Stimulated activated CD4-positive, alpha-beta T cell treated with anti-CD3 and anti-CD28 coated beads, Interleukin-15, amount 100 ng/mL, for 24 hours (primary cell): ENCODE results near the gene CHP2.
"Not testable (repeated sequence)": the region's sequence is repeated elsewhere in the genome, so short reads cannot be mapped to it uniquely, and the experiment has no call there.

Source experiments
- DNase-seq: peaks from one replicate; pipeline ENCODE4 v3.0.0-alpha.2; 2020

The CHP2 gene

GRCh38 chr16:23754594-23755483 lies at the start of gene CHP2:
CHP2 (plus strand) TSS chr16:23755026; CDS start chr16:23755050, 24 bp downstream.
- peak; percentile 14 for DNase-seq

DNA sequence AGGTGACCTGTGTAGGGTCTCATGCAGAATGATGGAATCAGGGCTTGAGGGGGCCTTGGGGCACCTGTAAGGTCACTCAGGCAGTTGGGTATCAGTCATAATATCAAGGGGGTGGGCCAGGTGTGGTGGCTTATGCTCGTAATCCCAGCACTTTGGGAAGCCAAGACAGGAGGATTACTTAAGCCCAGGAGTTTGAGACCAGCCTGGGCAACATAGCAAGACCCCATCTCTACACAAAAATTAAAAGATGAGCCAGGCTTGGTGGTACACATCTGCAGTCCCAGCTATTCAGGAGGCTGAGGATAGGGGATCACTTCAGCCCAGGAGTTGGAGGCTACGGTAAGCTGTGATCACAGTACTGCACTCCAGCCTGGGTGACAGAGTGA lies 49.3 kb upstream of the CHP2 start:
- DNase-seq = no peak

DNA sequence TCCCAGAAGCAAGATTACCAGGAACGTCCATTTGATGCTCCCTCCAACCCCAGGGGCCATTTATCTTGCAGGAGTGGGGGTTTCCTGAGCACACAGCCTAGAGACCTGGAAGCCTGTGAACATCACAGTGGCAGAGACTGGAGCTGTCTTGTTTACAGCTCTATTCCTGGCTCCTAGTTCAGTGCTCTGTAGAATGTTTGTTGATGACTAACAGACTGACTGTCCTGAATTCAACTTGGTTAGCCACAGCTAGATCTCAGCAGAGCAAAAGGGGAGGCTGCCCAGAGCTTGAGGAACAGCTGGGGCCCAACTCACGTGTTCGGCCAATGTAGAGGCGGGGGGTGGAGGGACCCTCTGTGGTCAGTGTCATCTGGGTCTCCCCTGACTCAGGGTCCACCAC lies 48.4 kb upstream of the CHP2 start:
- DNase-seq = no peak

DNA sequence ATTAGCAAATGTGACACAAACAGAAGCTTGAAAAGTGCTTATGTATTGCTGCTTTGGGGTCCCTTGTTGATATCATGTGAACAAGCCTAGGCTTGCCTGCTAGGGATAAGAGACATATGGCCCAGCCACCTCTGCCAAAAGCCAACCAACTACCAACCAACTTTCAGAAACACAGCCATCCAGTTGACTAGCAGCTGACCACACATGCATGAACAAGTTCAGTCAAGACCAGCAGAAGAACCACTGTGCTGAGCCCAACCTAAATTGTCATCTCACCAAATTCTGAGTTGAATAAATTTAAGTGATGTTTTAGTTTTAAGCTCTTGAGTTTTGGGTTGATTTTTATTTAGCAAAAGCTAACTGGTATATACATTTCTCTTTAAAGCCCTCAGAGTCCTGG lies 45.3 kb upstream of the CHP2 start:
- no peak for DNase-seq

DNA sequence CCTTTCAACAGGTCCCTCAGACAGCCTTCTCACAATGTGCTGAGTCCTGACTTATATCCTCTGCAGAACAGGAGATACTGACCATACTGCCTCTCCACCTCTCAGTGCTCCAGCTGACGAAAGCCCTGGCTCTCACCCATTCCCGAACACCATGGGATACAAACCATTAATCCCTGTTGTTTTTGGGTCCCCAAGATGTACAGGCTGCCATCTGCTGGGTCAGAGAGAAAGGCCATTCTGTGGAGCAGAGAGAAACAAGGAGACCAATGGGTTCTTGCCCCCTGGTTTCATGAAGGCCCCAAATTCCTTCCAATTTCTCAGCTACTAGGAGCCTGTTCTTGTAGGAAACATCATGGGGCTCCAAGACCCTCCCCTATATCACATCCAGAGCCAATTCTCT lies 44.8 kb upstream of the CHP2 start:
- DNase-seq = no peak

- DNase-seq = no peak
Measured at GRCh38 chr16:23710504-23710903, 44.3 kb upstream of the CHP2 start.

DNA sequence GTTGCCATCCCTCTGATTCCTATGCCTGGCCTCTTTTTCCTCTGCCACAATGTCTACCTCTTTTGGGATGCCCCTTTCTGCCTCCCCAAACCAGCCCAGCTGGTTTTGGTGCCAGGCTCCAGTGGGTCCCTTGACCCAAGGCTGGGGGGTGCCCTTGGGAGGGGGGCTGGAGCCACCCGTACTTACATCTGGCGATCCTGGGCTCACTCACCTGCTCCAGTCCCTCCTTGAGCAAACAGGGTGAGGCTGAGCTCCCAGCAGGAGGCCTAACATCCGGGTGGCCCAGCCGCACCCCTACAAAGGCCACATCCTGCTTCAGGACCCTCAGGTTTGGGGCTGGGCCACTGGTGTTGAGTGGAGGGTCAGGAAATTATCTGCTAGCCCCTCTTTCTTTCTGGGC lies 43.0 kb upstream of the CHP2 start:
- no peak for DNase-seq

- no peak for DNase-seq
Measured at GRCh38 chr16:23712976-23713375, 41.9 kb upstream of the CHP2 start, which contains the start of gene ERN2. ERN2 (minus strand) TSS chr16:23713222; CDS start chr16:23713187, 35 bp downstream.

DNA sequence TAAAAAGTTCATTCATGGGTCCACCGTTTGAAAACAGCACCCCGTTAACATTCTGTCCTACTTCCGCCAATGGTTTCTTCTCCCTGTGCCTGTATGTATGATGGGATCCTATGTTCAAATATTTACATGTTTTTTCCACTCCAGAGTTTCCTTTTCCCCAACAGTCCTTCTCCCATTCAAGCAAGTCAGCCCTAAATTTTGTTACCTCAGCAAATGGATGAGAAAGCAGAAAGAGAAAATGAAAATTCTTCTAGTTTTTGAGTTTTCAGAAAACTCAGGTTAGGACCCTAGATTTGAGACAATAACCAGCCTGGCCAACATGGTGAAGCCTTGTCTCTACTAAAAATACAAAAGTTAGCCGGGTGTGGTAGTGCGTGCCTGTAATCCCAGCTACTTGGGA lies 38.3 kb upstream of the CHP2 start:
- no peak for DNase-seq

GRCh38 chr16:23722613-23723240 lies 32.1 kb upstream of the CHP2 start:
- DNase-seq = not testable (repeated sequence)

GRCh38 chr16:23724096-23724784 lies 30.6 kb upstream of the CHP2 start:
- no peak for DNase-seq

DNA sequence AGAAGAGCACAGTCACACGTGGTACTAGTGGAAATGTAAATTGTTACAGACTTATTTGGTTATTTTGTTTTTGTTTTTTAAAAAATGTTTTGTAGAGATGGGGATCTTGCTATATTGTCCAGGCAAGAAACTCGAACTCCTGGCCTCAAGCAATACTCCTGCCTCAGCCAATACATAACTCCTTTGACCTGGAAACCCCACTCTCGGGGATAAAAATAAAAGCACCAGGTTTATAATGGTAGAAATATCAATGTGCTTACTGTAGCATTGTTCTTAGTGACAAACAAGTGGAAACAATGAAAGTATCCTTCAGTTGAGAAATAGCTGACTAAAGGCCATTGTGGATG lies 30.1 kb upstream of the CHP2 start:
- DNase-seq = no peak

- no peak for DNase-seq
Measured at GRCh38 chr16:23726710-23727109, 28.1 kb upstream of the CHP2 start.

- no peak for DNase-seq
Measured at GRCh38 chr16:23728112-23728477, 26.7 kb upstream of the CHP2 start.

DNA sequence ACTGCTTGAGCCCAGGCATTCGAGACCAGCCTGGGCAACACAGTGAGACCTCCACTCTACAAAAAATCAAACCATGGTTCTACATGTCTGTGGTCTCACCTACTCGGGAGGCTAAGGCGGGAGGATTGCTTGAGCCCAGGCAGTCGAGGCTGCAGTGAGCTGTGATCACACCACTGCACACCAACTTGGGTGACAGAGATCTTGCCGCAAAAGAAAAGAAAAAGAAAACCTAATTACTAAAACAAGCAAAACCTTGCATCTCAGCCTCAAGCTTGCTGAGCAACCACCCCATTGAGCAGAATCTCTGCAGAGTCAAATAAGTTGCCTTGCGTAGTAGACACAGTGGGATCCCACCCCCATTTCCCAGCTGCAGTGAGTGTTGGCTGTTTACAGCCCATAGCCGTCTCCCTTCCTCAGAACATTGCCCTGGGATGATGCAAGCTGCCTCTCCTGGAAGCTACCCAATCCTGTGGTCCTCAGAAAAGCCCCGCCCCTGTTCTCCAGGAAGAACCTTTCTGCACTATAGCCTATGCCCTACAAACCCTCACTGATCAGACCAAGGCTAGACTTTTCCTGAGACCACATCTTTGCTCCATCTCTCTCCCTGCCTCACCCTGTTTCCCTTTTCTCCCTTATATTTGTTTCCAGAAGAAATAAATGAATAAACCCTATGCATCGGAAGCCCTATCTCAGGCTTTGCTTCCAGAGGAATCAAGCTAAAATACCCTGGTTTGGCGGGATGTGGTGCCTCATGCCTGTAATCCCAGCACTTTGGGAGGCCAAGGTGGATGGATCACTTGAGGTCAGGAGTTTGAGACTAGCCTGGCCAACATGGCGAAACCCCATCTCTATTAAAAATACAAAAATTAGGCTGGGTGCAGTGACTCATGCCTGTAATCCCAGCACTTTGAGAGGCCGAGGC lies 25.1 kb upstream of the CHP2 start:
- DNase-seq = no peak

DNA sequence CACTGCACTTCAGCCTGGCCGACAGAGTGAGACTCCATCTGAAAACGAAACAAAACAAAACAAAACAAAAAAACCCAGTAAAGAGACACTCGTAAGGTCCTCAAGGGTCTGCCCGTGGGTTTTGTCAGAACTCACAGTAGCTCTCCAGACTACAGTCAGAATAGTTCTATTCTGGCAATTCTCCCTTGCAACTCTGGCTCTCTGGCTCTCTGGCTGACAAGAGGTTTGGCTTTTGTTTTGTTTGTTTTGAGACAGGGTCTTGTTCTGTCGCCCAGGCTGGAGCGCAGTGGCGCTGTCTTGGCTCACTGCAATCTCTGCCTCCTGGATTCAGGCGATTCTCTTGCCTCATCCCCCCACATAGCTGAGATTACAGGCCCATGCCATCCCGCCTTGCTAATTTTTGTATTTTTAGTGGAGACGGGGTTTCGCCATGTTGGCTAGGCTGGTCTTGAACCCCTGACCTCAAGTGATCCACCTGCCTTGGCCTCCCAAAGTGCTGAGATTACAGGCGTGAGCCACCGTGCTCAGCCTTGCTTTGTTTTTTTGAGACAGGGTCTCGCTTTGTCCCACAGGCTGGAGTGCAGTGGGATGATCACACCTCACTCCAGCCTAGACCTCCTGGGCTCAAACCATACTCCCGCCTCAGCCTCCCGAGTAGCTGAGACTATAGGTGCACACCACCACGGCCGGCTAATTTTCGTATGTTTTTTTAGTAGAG lies 20.5 kb upstream of the CHP2 start:
- no peak for DNase-seq

DNA sequence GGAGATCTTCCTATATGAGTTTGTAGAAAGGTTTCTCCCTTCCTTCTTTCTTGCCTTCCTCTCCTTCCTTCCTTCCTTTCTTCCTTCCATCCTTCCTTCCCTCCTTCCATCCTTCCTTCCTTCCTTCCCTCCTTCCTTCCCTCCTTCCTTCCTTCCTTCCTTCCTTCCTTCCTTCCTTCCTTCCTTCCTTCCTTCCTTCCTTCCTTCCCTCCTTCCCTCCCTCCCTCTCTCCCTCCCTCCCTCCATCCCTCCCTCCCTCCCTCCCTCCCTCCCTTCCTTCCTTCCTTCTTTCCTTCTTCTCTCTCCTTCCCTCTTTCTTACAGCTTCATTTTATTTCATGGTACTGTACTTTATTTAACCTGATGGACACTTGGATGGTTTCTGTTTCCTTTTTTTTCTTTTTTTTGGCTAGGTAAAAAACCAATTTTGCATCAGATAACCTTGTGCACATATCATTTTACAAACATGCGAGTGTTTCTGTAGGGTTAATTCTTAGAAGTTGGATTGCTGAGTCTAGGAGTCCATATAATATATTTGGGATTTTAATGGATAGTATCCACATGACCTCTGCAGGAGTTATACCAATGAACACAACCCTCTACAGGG lies 17.3 kb upstream of the CHP2 start:
- DNase-seq = not testable (repeated sequence)

DNA sequence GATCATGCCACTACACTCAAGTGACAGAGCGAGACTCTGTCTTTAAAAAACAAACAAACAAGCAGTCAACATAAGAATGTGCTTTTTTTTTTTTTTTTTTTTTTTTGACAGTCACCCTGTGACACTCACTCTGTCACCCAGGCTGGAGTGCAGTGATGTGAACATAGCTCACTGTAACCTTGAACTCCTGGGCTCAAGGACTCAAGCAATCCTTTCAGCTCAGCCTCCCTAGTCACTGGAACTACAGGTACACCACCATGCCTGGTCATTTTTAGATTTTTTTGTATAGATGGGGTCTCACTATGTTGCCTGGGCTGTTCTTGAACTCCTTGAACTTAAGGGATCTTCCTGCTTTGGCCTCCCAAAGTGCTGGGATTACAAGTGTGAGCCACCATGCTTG lies 15.3 kb upstream of the CHP2 start:
- no peak for DNase-seq

GRCh38 chr16:23741675-23742303 lies 13.0 kb upstream of the CHP2 start:
- DNase-seq = no peak

DNA sequence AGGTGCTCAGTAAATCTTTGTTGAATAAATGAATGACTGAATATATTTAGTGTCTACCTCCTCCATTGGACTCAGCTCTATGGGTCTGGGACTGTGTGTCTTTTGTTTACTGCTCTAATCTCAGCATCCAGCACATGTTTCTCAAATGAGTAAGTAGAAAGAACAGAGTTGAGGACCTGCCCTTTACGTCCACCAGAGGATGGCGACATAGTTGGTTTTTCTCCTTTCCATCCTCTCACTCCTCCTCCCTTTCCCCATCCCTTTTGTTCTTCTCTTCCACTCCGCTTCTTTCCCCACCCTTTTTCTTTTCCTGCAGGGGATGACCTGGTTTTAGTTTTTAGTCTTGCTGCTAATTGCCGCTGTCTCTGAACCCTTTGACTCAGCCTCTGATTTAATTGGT lies 12.1 kb upstream of the CHP2 start:
- DNase-seq = no peak

DNA sequence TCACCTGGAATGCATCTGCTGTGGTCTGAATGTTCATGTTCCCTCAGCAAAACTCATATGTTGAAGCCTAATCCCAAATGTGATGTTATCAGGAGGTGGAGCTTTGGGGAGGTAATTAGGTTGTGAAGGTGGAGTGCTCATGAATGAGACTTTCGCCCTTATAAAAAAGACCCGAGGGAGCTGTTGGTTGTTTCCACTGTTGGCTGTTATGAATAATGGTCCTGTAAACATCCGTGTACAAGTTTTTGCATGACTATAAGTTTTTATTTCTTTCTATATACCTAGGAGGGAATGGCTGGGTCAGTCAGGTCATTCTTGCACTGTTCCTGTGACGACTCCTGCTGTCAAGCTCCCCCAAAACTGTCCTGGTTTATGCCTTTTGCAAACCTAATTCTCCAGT lies 9.6 kb upstream of the CHP2 start:
- no peak for DNase-seq
